ENCODE results near the gene SH2B3.

- no peak for TF ChIP-seq POLR2A (IDR thresholded peaks at IDR 0.05)
- peak in 2 of 11 experiments; percentile 8 to 10 for TF ChIP-seq CTCF (IDR thresholded peaks at IDR 0.05 in 8 of 11, conservative IDR thresholded peaks at IDR 0.05 in 3 of 11)
Observed at GRCh38 chr12:111424793-111425251, 19.1 kb downstream of the SH2B3 start.
